K562 (cell line): Measurements from ENCODE around the gene TRIM4. TPM values are rescaled to one million over a fixed set of nuclear protein-coding genes. Genes with fewer than 3 reads are reported as not detected.
A peak's percentile ranks its signal among the peaks of the same experiment; 100 is the strongest.

Experiments
- ATAC-seq: fragments of 200-7000 bp; cut with Tn5 transposase; 3 replicates; pipeline ENCODE4 v1.9.1; 2020; ENCODE audit warnings: moderate library complexity
- BruUV-seq: library from RNA; stranded (reverse); fragments of 400-500 nt; replicated peaks from 2 replicates; lab custom pipeline; 2021; lab: Mats Ljungman, UMichigan
- CTCF ChIA-PET: fragments of 300-600 bp; formaldehyde crosslinking; extraction: SDS; loops from one replicate; lab custom pipeline; 2021; ENCODE audit warnings: low intra/inter-chr PET ratio; lab: Yijun Ruan, JAX
- POLR2A ChIA-PET: fragments of 300-600, 350-650 bp; sonication (Branson Sonifier 250); formaldehyde crosslinking; extraction: SDS; loops from one replicate; lab custom pipeline; 2021; ENCODE audit warnings: antibody characterized with exemption, inconsistent platforms; lab: Yijun Ruan, JAX
- DNase-seq, 4 experiments: peaks; one replicate each; pipeline versions ENCODE4 v3.0.0 to v3.0.0-alpha.2; 2011 to 2018; ENCODE audit warnings: low spot score in 3 of 4, mixed read lengths in 3 of 4; ENCODE audit errors: extremely low read depth in 1 of 4
- FAIRE-seq: peaks from 2 replicates; lab custom pipeline; 2011; peaks lifted over from hg19 to GRCh38; lab: Jason Lieb, UNC
- H2AFZ ChIP-seq: 2 replicates; pipeline ENCODE4 v1.6.0; 2011; ENCODE audit warnings: low read depth, low read length, control low read depth, inconsistent platforms
- H3K27ac ChIP-seq: fragments of 200-600 bp; 3 replicates; pipeline ENCODE4 v1.8.0; 2011; ENCODE audit warnings: low read depth, mild to moderate bottlenecking, control low read depth, inconsistent platforms, low read length, moderate library complexity, mixed read lengths; ENCODE audit errors: extremely low read depth
- H3K27me3 ChIP-seq, 2 experiments: fragments of 300-600 bp in 1 of 2; 2 replicates in 1 of 2; 3 replicates in 1 of 2; pipeline versions ENCODE4 v1.6.0 to v1.8.0; 2011; ENCODE audit warnings: inconsistent platforms in 2 of 2, low read length in 2 of 2, mild to moderate bottlenecking in 1 of 2, mixed read lengths in 1 of 2, moderate library complexity in 1 of 2; ENCODE audit not compliant: control insufficient read depth in 2 of 2, insufficient read depth in 2 of 2
- H3K36me3 ChIP-seq: fragments of 300-600 bp; 3 replicates; pipeline ENCODE4 v1.8.0; 2011; ENCODE audit warnings: mild to moderate bottlenecking, low read length, inconsistent platforms; ENCODE audit not compliant: control insufficient read depth, insufficient read depth
- H3K4me1 ChIP-seq, 2 experiments: fragments of 200-600 bp in 1 of 2; replicated peaks in 1 of 2; 2 replicates in 1 of 2; 3 replicates in 1 of 2; pipeline versions ENCODE4 v1.5.1 to v1.8.0; 2011; ENCODE audit warnings: inconsistent platforms in 2 of 2, low read length in 2 of 2, mild to moderate bottlenecking in 1 of 2, mixed read lengths in 1 of 2, moderate library complexity in 1 of 2; ENCODE audit not compliant: control insufficient read depth in 2 of 2, insufficient read depth in 2 of 2
- H3K4me2 ChIP-seq: 2 replicates; pipeline ENCODE4 v1.6.1; 2011; ENCODE audit warnings: low read length, control low read depth, inconsistent platforms, mixed read lengths; ENCODE audit not compliant: insufficient read depth
- H3K4me3 ChIP-seq: fragments of 200-600 bp; sonication (generic), shearing (Covaris generic); 2 replicates; pipeline ENCODE4 v1.5.1; 2016; ENCODE audit warnings: control low read depth, inconsistent platforms
- H3K79me2 ChIP-seq: fragments of 200-600 bp; 3 replicates; pipeline ENCODE4 v1.8.0; 2011; ENCODE audit warnings: low read length, inconsistent platforms; ENCODE audit not compliant: control insufficient read depth, insufficient read depth
- H3K9ac ChIP-seq, 2 experiments: 2 replicates each; pipeline versions ENCODE4 v1.6.0 to v1.6.1; 2011; ENCODE audit warnings: low read depth in 2 of 2, low read length in 2 of 2, control low read depth in 1 of 2, inconsistent platforms in 1 of 2, mild to moderate bottlenecking in 1 of 2, mixed read lengths in 1 of 2; ENCODE audit not compliant: insufficient read depth in 1 of 2
- H3K9me1 ChIP-seq: one replicate; pipeline ENCODE4 v1.6.0; 2011; ENCODE audit warnings: inconsistent platforms, mild to moderate bottlenecking, low read length, moderate library complexity; ENCODE audit not compliant: control insufficient read depth, insufficient read depth
- H3K9me3 ChIP-seq: replicated peaks from 2 replicates; pipeline ENCODE4 v1.5.1; 2011; ENCODE audit warnings: low read depth, low read length, inconsistent platforms; ENCODE audit not compliant: control insufficient read depth, insufficient read depth
- H4K20me1 ChIP-seq: replicated peaks from 2 replicates; pipeline ENCODE4 v1.6.1; 2011; ENCODE audit warnings: low read length, inconsistent platforms, mixed read lengths; ENCODE audit not compliant: control insufficient read depth, insufficient read depth
- MYNN ChIP-seq, 2 experiments: sonication (generic); formaldehyde crosslinking in 1 of 2; IDR thresholded peaks; 2 replicates each; pipeline versions ENCODE4 v1.5.0 to v1.6.1; 2016 to 2020; ENCODE audit warnings: antibody characterized with exemption in 1 of 2, missing genetic modification reagents in 1 of 2
- TBL1XR1 ChIP-seq, 2 experiments: IDR thresholded peaks; 2 replicates each; pipeline ENCODE4 v1.6.1; 2012; ENCODE audit warnings: improper control_type of control experiment in 2 of 2, low read length in 2 of 2, mild to moderate bottlenecking in 1 of 2
- ZNF316 ChIP-seq: fragments of 450-650 bp; IDR thresholded peaks from 2 replicates; pipeline ENCODE4 v1.6.1; 2016
- ZNF830 ChIP-seq: fragments of 250-450 bp; sonication (Bioruptor Pico); IDR thresholded peaks from 2 replicates; pipeline ENCODE4 v1.5.0; 2021; ENCODE audit warnings: mild to moderate bottlenecking
- WGBS: fragments of 100-300 bp; shearing (Covaris generic); methylation state at CpG from one replicate; pipeline ENCODE4 v1.1.6; 2016; ENCODE audit warnings: low coverage, mixed read lengths; ENCODE audit not compliant: insufficient coverage; ENCODE audit errors: missing lambda C conversion rate; 5-methylcytosine and 5-hydroxymethylcytosine counted together
- in situ Hi-C: fragments of 300-500 bp; cut with MboI; formaldehyde crosslinking; loops from 4 replicates; pipeline ENCODE4 v1.15.0; 2018; ENCODE audit warnings: inconsistent platforms, mixed read lengths
- intact Hi-C: fragments of 100-400 bp; cut with micrococcal nuclease; formaldehyde crosslinking; loops from 2 replicates; pipeline ENCODE4 v1.14.2; 2022
- polyA plus RNA-seq, 8 experiments: library from polyadenylated mRNA; depleted of rRNA in 4 of 8; stranded (reverse) in 5 of 8; unstranded in 3 of 8; fragments of >200 nt; fragmentation: Nextera tagmentation in 2 of 8; fragmentation: Illumina TruSeq in 1 of 8; extraction: Ambion mirVana in 2 of 8; extraction: Trizol in 1 of 8; gene quantifications; 2 replicates each; pipeline versions ENCODE4 v1.2.1 to v1.2.3, GENCODE V29; 2011 to 2014; ENCODE audit warnings: inconsistent platforms in 1 of 8, missing spikeins in 1 of 8
- total RNA-seq, 7 experiments: library from RNA; depleted of rRNA in 6 of 7; stranded (reverse); fragments of >200 nt in 6 of 7; fragmentation: Illumina TruSeq in 2 of 7; extraction: Trizol in 2 of 7; gene quantifications; 2 replicates each; pipeline versions ENCODE4 v1.2.1 to v1.2.3, GENCODE V29; 2011 to 2021; ENCODE audit warnings: low replicate concordance in 1 of 7
- TF ChIP-seq, protein P1 (sequence below), 2 experiments: fragments of 450-650 bp in 1 of 2; sonication (generic) in 1 of 2; formaldehyde crosslinking; conservative IDR thresholded peaks; 2 replicates each; pipeline versions ENCODE4 v1.4.0 to v1.8.1; 2020 to 2022; ENCODE audit warnings: mild to moderate bottlenecking in 1 of 2, missing genetic modification reagents in 1 of 2

Gene TRIM4
- total and polyA plus RNA-seq, 9 of the 15 experiments (the other 6 are each of a cell fraction or from before 2014, with no cell fraction given): 6.2 to 28.3 (median 22.4) TPM

DNA sequence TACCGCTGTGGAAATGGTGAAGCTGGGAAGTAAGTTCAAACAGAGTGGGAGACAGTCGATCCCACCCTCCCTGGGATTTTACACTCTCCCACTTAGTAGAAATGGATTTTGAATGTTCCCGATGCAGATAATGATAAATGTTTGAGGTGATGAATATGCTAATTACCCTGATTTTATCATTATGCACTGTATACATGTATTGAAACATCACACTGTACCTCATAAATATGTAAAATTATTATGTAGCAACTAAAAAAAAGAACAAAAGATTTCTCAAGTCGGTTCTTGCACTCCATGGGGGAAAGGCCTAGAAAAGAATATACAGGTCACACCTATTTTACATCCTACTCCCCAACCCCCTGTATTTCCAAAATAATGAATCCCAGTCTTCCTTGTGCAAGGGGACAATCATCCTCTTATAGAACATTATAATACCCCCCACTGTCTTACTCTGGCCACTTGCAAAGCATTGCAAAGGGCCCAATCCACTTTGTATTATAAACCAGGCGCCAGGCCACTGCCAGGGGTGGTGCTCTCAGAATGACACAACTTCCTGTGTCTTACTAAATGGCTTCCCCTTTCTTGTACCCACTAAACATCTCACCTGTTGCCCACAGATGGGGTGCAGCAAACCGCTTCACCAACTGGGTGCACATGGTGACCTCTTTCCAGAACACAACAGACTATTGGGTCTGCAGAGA lies 21.9 kb downstream of the TRIM4 start:
- no peaks in the 10 kb centered on the region for H3K79me2 ChIP-seq
- DNase-seq (no peak), FAIRE-seq (no peak), ATAC-seq (no peak)
- BruUV-seq: no TSS peak
- ChIA-PET CTCF (no interaction called here), POLR2A (interaction anchor here (0.7 kb wide), 1 partner anchor 110 kb away, joined by 4 read pairs; no protein-coding TSS in a partner anchor)
- H3K36me3 ChIP-seq: peaks cover 24% of the 10 kb centered on the region; the same call in 2 of the 3 replicates
- intact Hi-C loops (no loop called here), in situ Hi-C loops (no loop called here)
- no peak overlapping the region for H3K9ac ChIP-seq
- no peaks in the 10 kb centered on the region; a peak in 2 of 5 replicates for H3K4me1 ChIP-seq
- no peak overlapping the region for H3K4me3 ChIP-seq
- TF ChIP-seq TBL1XR1 (IDR thresholded peaks at IDR 0.05; ENCODE audit: low read length in 2 of 2): no peak
- 0 out of 2 replicates have a peak, but pooled peaks have one; percentile 1 for TF ChIP-seq MYNN (IDR thresholded peaks at IDR 0.05)
- TF ChIP-seq MYNN (CRISPR knock-in tag; IDR thresholded peaks at IDR 0.05): no peak
- H2AFZ ChIP-seq: no peak overlapping the region
- no peaks in the 10 kb centered on the region for H3K27me3 ChIP-seq
- no peak overlapping the region for H3K27ac ChIP-seq
- no peaks in the 10 kb centered on the region for H3K9me3 ChIP-seq
- 71% methylated on average over 6 of the region's 6 CpGs for WGBS
- no peaks in the 10 kb centered on the region for H4K20me1 ChIP-seq
- no peak overlapping the region for H3K4me2 ChIP-seq
- no peaks in the 10 kb centered on the region for H3K9me1 ChIP-seq

DNA sequence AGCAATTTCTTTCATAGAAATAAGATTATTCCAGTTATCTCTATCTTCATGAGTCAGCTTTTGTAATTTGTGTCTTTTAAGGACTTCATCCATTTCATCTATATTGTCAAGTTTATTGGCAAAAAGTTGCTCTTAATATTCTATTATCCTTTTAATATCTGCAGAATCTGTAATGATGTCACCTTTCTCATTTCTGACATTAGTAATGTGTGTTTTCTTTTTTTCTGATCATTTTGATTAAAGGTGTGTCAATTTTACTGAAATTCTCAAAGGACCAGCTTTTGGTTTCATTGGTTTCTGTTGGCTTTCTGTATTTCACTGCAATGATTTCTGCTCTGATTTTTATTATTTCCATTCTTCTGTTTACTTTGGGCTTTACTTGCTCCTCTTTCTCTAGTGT lies 24.6 kb downstream of the TRIM4 start:
- DNase-seq (no peak), FAIRE-seq (no peak), ATAC-seq (no peak)
- ChIA-PET POLR2A (interaction anchor here (1.1 to 1.2 kb wide), 3 partner anchors 8 to 25 kb away, joined by 3 to 5 read pairs (median 3); partner anchors contain the start of gene TRIM4), CTCF (no interaction called here)
- Histone ChIP-seq H3K4me2 (no peak overlapping the region), H3K9ac (no peak overlapping the region), H3K9me1 (no peaks in the 10 kb centered on the region), H3K27ac (no peak overlapping the region), H3K4me3 (no peak overlapping the region), H3K36me3 (peaks cover 10% of the 10 kb centered on the region; the same call in 1 of the 3 replicates), H2AFZ (no peak overlapping the region), H3K9me3 (no peaks in the 10 kb centered on the region), H3K27me3 (no peaks in the 10 kb centered on the region), H3K4me1 (no peaks in the 10 kb centered on the region; a peak in 2 of 5 replicates), H3K79me2 (no peaks in the 10 kb centered on the region), H4K20me1 (no peaks in the 10 kb centered on the region)
- intact Hi-C loops (no loop called here), in situ Hi-C loops (no loop called here)
- BruUV-seq: no TSS peak
- TF ChIP-seq, protein P1, sequence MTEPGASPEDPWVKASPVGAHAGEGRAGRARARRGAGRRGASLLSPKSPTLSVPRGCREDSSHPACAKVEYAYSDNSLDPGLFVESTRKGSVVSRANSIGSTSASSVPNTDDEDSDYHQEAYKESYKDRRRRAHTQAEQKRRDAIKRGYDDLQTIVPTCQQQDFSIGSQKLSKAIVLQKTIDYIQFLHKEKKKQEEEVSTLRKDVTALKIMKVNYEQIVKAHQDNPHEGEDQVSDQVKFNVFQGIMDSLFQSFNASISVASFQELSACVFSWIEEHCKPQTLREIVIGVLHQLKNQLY (CRISPR knock-in tag; conservative IDR thresholded peaks at IDR 0.05): no peak
- peak; percentile 65 for TF ChIP-seq ZNF316
- TF ChIP-seq ZNF830 (CRISPR knock-in tag): no peak
